HEK293 (cell line): ENCODE measurements around the gene SPTLC2.
A peak's percentile ranks its signal among the peaks of the same experiment; 100 is the strongest.

Experiments
- BCL6B ChIP-seq: fragments of 450-650 bp; formaldehyde crosslinking; IDR thresholded peaks from 2 replicates; pipeline ENCODE4 v1.5.1; 2017; ENCODE audit warnings: missing biosample characterization, missing genetic modification characterization
- ELK4 ChIP-seq: IDR thresholded peaks from 2 replicates; pipeline ENCODE4 v1.6.1; 2011; ENCODE audit warnings: mild to moderate bottlenecking, low read depth, low read length, borderline replicate concordance
- GLIS2 ChIP-seq: fragments of 450-650 bp; formaldehyde crosslinking; IDR thresholded peaks from 2 replicates; pipeline ENCODE4 v1.5.1; 2016; ENCODE audit warnings: missing biosample characterization, missing genetic modification characterization
- INSM2 ChIP-seq: fragments of 450-650 bp; formaldehyde crosslinking; IDR thresholded peaks from 2 replicates; pipeline ENCODE4 v1.5.1; 2016; ENCODE audit warnings: missing biosample characterization, missing genetic modification characterization
- MEIS1 ChIP-seq: sonication (generic); formaldehyde crosslinking; IDR thresholded peaks from 2 replicates; pipeline ENCODE4 v1.8.1; 2022; ENCODE audit warnings: missing genetic modification reagents, mild to moderate bottlenecking, borderline replicate concordance
- PRDM2 ChIP-seq: fragments of 450-650 bp; formaldehyde crosslinking; IDR thresholded peaks from 2 replicates; pipeline ENCODE4 v1.5.1; 2016; ENCODE audit warnings: missing biosample characterization, missing genetic modification characterization, borderline replicate concordance
- SP2 ChIP-seq: fragments of 450-650 bp; formaldehyde crosslinking; IDR thresholded peaks from 2 replicates; pipeline ENCODE4 v1.5.1; 2016; ENCODE audit warnings: missing biosample characterization, missing genetic modification characterization
- TCF7L2 ChIP-seq: IDR thresholded peaks from 2 replicates; pipeline ENCODE4 v1.6.1; 2011; ENCODE audit warnings: low read depth, mild to moderate bottlenecking, inconsistent platforms, low read length, moderate library complexity, borderline replicate concordance
- TSHZ1 ChIP-seq: fragments of 450-650 bp; formaldehyde crosslinking; IDR thresholded peaks from 2 replicates; pipeline ENCODE4 v1.5.1; 2016; ENCODE audit warnings: missing biosample characterization, missing genetic modification characterization, borderline replicate concordance
- ZFP41 ChIP-seq: fragments of 450-650 bp; formaldehyde crosslinking; IDR thresholded peaks from 2 replicates; pipeline ENCODE4 v1.5.1; 2016; ENCODE audit warnings: missing biosample characterization, missing genetic modification characterization, borderline replicate concordance
- ZNF148 ChIP-seq: fragments of 450-650 bp; formaldehyde crosslinking; IDR thresholded peaks from 2 replicates; pipeline ENCODE4 v1.5.0; 2017; ENCODE audit warnings: missing biosample characterization, missing genetic modification characterization, borderline replicate concordance
- ZNF184 ChIP-seq: fragments of 450-650 bp; IDR thresholded peaks from 2 replicates; pipeline ENCODE4 v1.5.1; 2018; ENCODE audit warnings: missing biosample characterization, mild to moderate bottlenecking, missing genetic modification characterization
- ZNF341 ChIP-seq: fragments of 450-650 bp; formaldehyde crosslinking; IDR thresholded peaks from 2 replicates; pipeline ENCODE4; 2016; ENCODE audit warnings: low read depth, missing biosample characterization, missing genetic modification characterization
- ZNF37A ChIP-seq: fragments of 450-650 bp; IDR thresholded peaks from 2 replicates; pipeline ENCODE4 v1.5.1; 2018; ENCODE audit warnings: missing biosample characterization, missing genetic modification characterization
- ZNF518A ChIP-seq: fragments of 450-650 bp; formaldehyde crosslinking; conservative IDR thresholded peaks from 2 replicates; pipeline ENCODE4 v1.5.1; 2016; ENCODE audit warnings: low read depth, missing biosample characterization, missing genetic modification characterization
- ZNF701 ChIP-seq: fragments of 450-650 bp; formaldehyde crosslinking; IDR thresholded peaks from 2 replicates; pipeline ENCODE4 v1.5.1; 2016; ENCODE audit warnings: missing biosample characterization, missing genetic modification characterization

Gene SPTLC2

GRCh38 chr14:77457522-77458248 is 158.8 kb downstream of the SPTLC2 start, which contains the start of the genes AHSA1 and VIPAS39 (continued):
- peak; percentile 78 for TF ChIP-seq ZNF518A (tag by site-specific recombination)
- TF ChIP-seq ELK4: peak; percentile 92
- TF ChIP-seq ZNF341 (tag by site-specific recombination): peak; percentile 98
- no peak for TF ChIP-seq ZNF148
- TF ChIP-seq TSHZ1 (tag by site-specific recombination): no peak
- TF ChIP-seq SP2 (tag by site-specific recombination): peak; percentile 90
- TF ChIP-seq ZNF184: no peak
- TF ChIP-seq ZNF701 (tag by site-specific recombination): no peak
- peak; percentile 74 for TF ChIP-seq GLIS2 (tag by site-specific recombination)
- no peak for TF ChIP-seq PRDM2 (tag by site-specific recombination)
- no peak for TF ChIP-seq INSM2 (tag by site-specific recombination)
- TF ChIP-seq ZNF37A: no peak
- TF ChIP-seq ZFP41 (tag by site-specific recombination): no peak
- TF ChIP-seq TCF7L2: no peak
- no peak for TF ChIP-seq MEIS1 (CRISPR knock-in tag)
- TF ChIP-seq BCL6B: no peak
